H1 (cell line): ENCODE data around the gene TMEM130. TPM values are rescaled to one million over a fixed set of nuclear protein-coding genes. Genes with fewer than 3 reads are reported as not detected.

ENCODE experiments used
- BCL11A ChIP-seq, 2 experiments: IDR thresholded peaks; one replicate each; pipeline ENCODE4 v1.6.1; 2011; ENCODE audit warnings: low read depth in 2 of 2, low read length in 2 of 2, mild to moderate bottlenecking in 2 of 2
- NANOG ChIP-seq: IDR thresholded peaks from 2 replicates; pipeline ENCODE4 v1.6.1; 2011; ENCODE audit warnings: low read length, low read depth, mild to moderate bottlenecking, inconsistent platforms; ENCODE audit not compliant: insufficient read depth, poor library complexity, severe bottlenecking
- TAF7 ChIP-seq: optimal IDR thresholded peaks from 2 replicates; pipeline ENCODE3; 2011; ENCODE audit warnings: low read depth, mild to moderate bottlenecking, inconsistent platforms, low read length, moderate library complexity, borderline replicate concordance
- polyA plus RNA-seq, 7 experiments: library from polyadenylated mRNA; depleted of rRNA in 3 of 7; stranded (reverse) in 5 of 7; unstranded in 2 of 7; fragments of >200 nt in 5 of 7; fragments of 200-250 nt in 2 of 7; gene quantifications; 1 replicate in 5 of 7; 2 replicates in 1 of 7; 4 replicates in 1 of 7; pipeline versions ENCODE4 v1.2.1 to v1.2.3, GENCODE V29; 2011 to 2013; ENCODE audit warnings: missing spikeins in 2 of 7, mixed read lengths in 2 of 7
- total RNA-seq: library from RNA; stranded (reverse); fragmentation: NEBNext Ultra II Directional; extraction: Animal tissue kit (Norgen Biotek cat#: 25700); gene quantifications from 2 replicates; pipeline ENCODE4 v1.2.1, GENCODE V29; 2021
- TF ChIP-seq, protein P1 (sequence below): IDR thresholded peaks from 2 replicates; pipeline ENCODE4 v1.6.1; 2011; ENCODE audit warnings: low read depth, mild to moderate bottlenecking, low read length; ENCODE audit not compliant: insufficient read depth

Gene TMEM130
- total and polyA plus RNA-seq, 2 of the 8 experiments (the other 6 are each of a cell fraction or from before 2014, with no cell fraction given), result 2.9 to 6.6 TPM

GRCh38 chr7:98879979-98880315 lies 10.1 kb upstream of the TMEM130 start (continued):
- TF ChIP-seq, protein P1, sequence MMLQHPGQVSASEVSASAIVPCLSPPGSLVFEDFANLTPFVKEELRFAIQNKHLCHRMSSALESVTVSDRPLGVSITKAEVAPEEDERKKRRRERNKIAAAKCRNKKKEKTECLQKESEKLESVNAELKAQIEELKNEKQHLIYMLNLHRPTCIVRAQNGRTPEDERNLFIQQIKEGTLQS, result no peak
- TF ChIP-seq NANOG, result no peak
- no peak for TF ChIP-seq BCL11A (IDR thresholded peaks at IDR 0.05; ENCODE audit: low read depth in 2 of 2, low read length in 2 of 2)
- no peak for TF ChIP-seq TAF7
